Karpas-422 (cell line): Measurements from ENCODE around the gene NEK5. TPM values are rescaled to one million over a fixed set of nuclear protein-coding genes. Genes with fewer than 3 reads are reported as not detected.

Experiments used
- DNase-seq: peaks from one replicate; pipeline ENCODE4 v3.0.0-alpha.2; 2015
- H2AFZ ChIP-seq: fragments of 200-600 bp; sonication (generic); 2 replicates; pipeline ENCODE4 v1.6.1; 2014; ENCODE audit warnings: antibody characterized with exemption, low read length, mixed read lengths
- H3K27ac ChIP-seq: fragments of 200-600 bp; sonication (generic); 2 replicates; pipeline ENCODE4 v1.5.1; 2014; ENCODE audit warnings: mild to moderate bottlenecking, low read length, moderate library complexity
- H3K27me3 ChIP-seq: fragments of 200-600 bp; sonication (generic); 2 replicates; pipeline ENCODE4 v1.6.1; 2014; ENCODE audit warnings: low read length, mixed read lengths
- H3K36me3 ChIP-seq: fragments of 200-600 bp; sonication (generic); 2 replicates; pipeline ENCODE4 v1.6.1; 2014; ENCODE audit warnings: low read length, mixed read lengths; ENCODE audit not compliant: insufficient read depth
- H3K4me1 ChIP-seq: fragments of 200-600 bp; sonication (generic); 2 replicates; pipeline ENCODE4 v1.6.1; 2014; ENCODE audit warnings: mild to moderate bottlenecking, low read length, mixed read lengths
- H3K4me2 ChIP-seq: fragments of 200-600 bp; sonication (generic); 2 replicates; pipeline ENCODE4 v1.6.1; 2014; ENCODE audit warnings: low read length, low read depth, mild to moderate bottlenecking; ENCODE audit not compliant: poor library complexity, severe bottlenecking
- H3K4me3 ChIP-seq: fragments of 200-600 bp; sonication (generic); 2 replicates; pipeline ENCODE4 v1.5.1; 2014; ENCODE audit warnings: mild to moderate bottlenecking, antibody characterized with exemption, low read length, mixed read lengths
- H3K79me2 ChIP-seq: fragments of 200-600 bp; sonication (generic); 2 replicates; pipeline ENCODE4 v1.6.1; 2014; ENCODE audit warnings: mild to moderate bottlenecking, low read length, mixed read lengths
- H3K9ac ChIP-seq: fragments of 200-600 bp; sonication (generic); 2 replicates; pipeline ENCODE4 v1.6.0; 2014; ENCODE audit warnings: low read length
- H3K9me2 ChIP-seq: fragments of 200-600 bp; sonication (generic), shearing (Covaris generic); replicated peaks from 2 replicates; pipeline ENCODE4 v1.6.0; 2014; ENCODE audit warnings: mild to moderate bottlenecking, low read length, moderate library complexity; ENCODE audit not compliant: insufficient read depth
- H3K9me3 ChIP-seq: fragments of 300-700, 200-600 bp; sonication (generic); 2 replicates; pipeline ENCODE4 v1.6.1; 2014; ENCODE audit warnings: low read length, mixed read lengths
- H4K20me1 ChIP-seq: fragments of 200-600 bp; sonication (generic); 2 replicates; pipeline ENCODE4 v1.6.1; 2014; ENCODE audit warnings: mild to moderate bottlenecking, antibody characterized with exemption, low read length, low read depth; ENCODE audit not compliant: insufficient read depth
- total RNA-seq: library from RNA; depleted of rRNA; stranded (reverse); fragments of >200 nt; shearing (Covaris generic); gene quantifications from 2 replicates; pipeline ENCODE4 v1.2.3, GENCODE V29; 2014; ENCODE audit warnings: low replicate concordance

The NEK5 gene
- total RNA-seq, 1 experiment from 2014 or later, result not detected

DNA sequence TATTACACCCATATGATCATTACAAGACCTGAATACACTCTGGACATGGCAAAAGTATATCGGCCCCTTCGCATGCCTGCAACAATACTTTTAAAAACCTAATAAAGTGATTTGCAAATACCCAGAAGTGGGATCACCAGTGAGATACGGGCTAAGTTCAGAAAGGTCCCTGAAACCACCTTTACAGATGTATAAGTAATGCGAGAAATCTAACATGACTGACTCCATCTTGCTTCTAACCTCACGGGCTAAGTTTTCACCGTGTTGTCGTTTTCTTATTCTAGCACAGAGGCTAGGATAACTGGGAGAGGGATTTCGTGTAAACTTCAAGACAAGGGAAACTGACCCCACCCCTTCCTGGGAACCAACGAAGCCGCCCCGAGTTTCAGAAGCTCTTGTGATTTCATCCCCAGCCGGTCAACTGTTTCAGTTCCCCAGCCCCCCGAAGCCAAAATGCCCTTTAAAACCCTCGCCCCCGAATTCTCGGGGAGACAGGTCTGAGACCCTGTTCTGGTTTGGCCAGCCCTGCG lies 29.8 kb upstream of the NEK5 start:
- Histone ChIP-seq H3K4me3 (peak overlapping the region; percentile 78), H3K9me3 (no peaks in the 10 kb centered on the region), H3K27ac (peak overlapping the region; percentile 26; the same call in 1 of the 2 replicates), H4K20me1 (no peaks in the 10 kb centered on the region), H3K9ac (peak overlapping the region; percentile 80), H3K9me2 (no peaks in the 10 kb centered on the region), H3K36me3 (no peaks in the 10 kb centered on the region), H3K79me2 (peaks cover 16% of the 10 kb centered on the region; the same call in 1 of the 2 replicates), H3K4me2 (peak overlapping the region; percentile 66), H3K27me3 (no peaks in the 10 kb centered on the region), H3K4me1 (peaks cover 20% of the 10 kb centered on the region), H2AFZ (peak overlapping the region; percentile 87)
- DNase-seq, result no peak

DNA sequence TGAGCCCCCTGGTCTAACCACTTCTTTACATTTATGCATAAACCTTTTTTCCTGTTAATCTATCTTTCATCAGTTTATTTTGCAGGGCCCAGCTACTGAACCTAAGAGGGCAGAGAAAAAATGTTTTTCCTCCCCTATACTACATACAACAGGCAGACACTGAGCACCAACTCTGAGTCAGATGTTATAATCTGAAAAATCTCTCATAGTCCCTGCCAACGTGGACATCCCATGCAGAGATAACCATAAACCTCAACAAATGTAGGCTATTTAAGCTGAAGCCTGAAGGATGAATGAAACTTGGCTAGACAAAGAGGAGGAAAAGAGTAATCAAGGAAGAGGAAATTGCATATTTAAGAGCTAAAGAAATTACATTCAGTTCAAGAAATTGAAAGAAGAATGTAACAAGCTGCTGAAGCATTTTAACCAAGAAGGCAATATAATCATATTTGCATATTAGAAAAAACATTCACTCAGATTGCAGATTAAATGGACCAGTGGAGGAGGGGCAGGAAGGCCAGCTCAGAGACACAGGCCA lies 27.9 kb upstream of the NEK5 start:
- Histone ChIP-seq H2AFZ (no peak overlapping the region), H3K27me3 (no peaks in the 10 kb centered on the region), H3K4me2 (no peak overlapping the region), H3K4me3 (no peak overlapping the region), H3K36me3 (no peaks in the 10 kb centered on the region; the same call in 1 of the 2 replicates), H4K20me1 (no peaks in the 10 kb centered on the region), H3K27ac (no peak overlapping the region), H3K4me1 (peaks cover 20% of the 10 kb centered on the region), H3K9me2 (no peaks in the 10 kb centered on the region), H3K79me2 (peaks cover 16% of the 10 kb centered on the region; the same call in 1 of the 2 replicates), H3K9me3 (no peaks in the 10 kb centered on the region), H3K9ac (no peak overlapping the region)
- no peak for DNase-seq

- Histone ChIP-seq H3K9me2 (no peaks in the 10 kb centered on the region), H3K9ac (no peak overlapping the region)
- no peak for DNase-seq
Observed at GRCh38 chr13:52155177-52155576, 26.3 kb upstream of the NEK5 start.

GRCh38 chr13:52147225-52147624 lies 18.4 kb upstream of the NEK5 start:
- no peaks in the 10 kb centered on the region for H4K20me1 ChIP-seq
- H3K27ac ChIP-seq, result no peak overlapping the region
- peaks cover 21% of the 10 kb centered on the region for H3K36me3 ChIP-seq
- no peak overlapping the region for H3K4me3 ChIP-seq
- H3K27me3 ChIP-seq, result no peaks in the 10 kb centered on the region
- no peak overlapping the region for H3K4me2 ChIP-seq
- H3K9ac ChIP-seq, result no peak overlapping the region
- H3K9me3 ChIP-seq, result 0 out of 2 replicates have a peak, but pooled peaks cover 4% of the 10 kb centered on the region
- no peak for DNase-seq
- no peaks in the 10 kb centered on the region for H3K79me2 ChIP-seq
- H3K9me2 ChIP-seq, result no peaks in the 10 kb centered on the region
- H2AFZ ChIP-seq, result no peak overlapping the region
- H3K4me1 ChIP-seq, result no peaks in the 10 kb centered on the region

More at GRCh38 chr13:52155177-52155576, 26.3 kb upstream of the NEK5 start:
- Histone ChIP-seq H2AFZ (no peak overlapping the region), H3K4me3 (no peak overlapping the region), H3K36me3 (peaks cover 5% of the 10 kb centered on the region; the same call in 1 of the 2 replicates), H3K4me1 (peaks cover 20% of the 10 kb centered on the region), H3K27me3 (no peaks in the 10 kb centered on the region), H3K9me3 (no peaks in the 10 kb centered on the region), H3K27ac (no peak overlapping the region), H3K79me2 (peaks cover 16% of the 10 kb centered on the region; the same call in 1 of the 2 replicates), H3K4me2 (no peak overlapping the region), H4K20me1 (no peaks in the 10 kb centered on the region)

GRCh38 chr13:52141299-52141698 lies 12.4 kb upstream of the NEK5 start:
- Histone ChIP-seq H3K36me3 (peaks cover 5% of the 10 kb centered on the region; the same call in 1 of the 2 replicates), H3K4me2 (no peak overlapping the region), H3K4me3 (no peak overlapping the region), H3K27ac (no peak overlapping the region), H3K9me3 (no peaks in the 10 kb centered on the region), H3K79me2 (no peaks in the 10 kb centered on the region), H4K20me1 (no peaks in the 10 kb centered on the region), H3K4me1 (no peaks in the 10 kb centered on the region), H3K27me3 (no peaks in the 10 kb centered on the region), H3K9ac (no peak overlapping the region), H2AFZ (no peak overlapping the region), H3K9me2 (no peaks in the 10 kb centered on the region)
- no peak for DNase-seq

DNA sequence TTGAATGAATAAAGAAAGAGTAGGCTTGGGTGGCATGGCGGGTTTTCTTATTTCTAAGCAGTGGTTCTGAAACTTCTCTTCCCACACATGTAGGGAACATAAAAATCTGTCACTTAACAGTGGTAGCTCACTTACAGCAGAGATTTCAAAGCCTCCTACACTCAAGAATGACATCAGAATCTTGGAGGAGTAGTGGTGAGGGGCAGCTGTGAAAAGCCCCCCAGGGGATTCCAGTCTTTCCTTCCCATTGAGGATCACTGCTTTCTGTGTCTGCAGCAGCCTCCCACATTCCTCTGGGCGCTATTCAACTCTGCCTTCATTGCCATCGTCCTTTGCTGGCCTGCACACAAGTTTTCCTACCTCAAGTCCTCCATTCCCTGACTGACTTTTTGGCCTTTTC lies 8.6 kb upstream of the NEK5 start:
- Histone ChIP-seq H3K9ac (no peak overlapping the region), H2AFZ (no peak overlapping the region), H3K9me3 (no peaks in the 10 kb centered on the region), H3K9me2 (no peaks in the 10 kb centered on the region), H3K27ac (no peak overlapping the region), H4K20me1 (no peaks in the 10 kb centered on the region), H3K79me2 (no peaks in the 10 kb centered on the region), H3K36me3 (no peaks in the 10 kb centered on the region; the same call in 1 of the 2 replicates), H3K4me3 (no peak overlapping the region), H3K27me3 (no peaks in the 10 kb centered on the region), H3K4me1 (peaks cover 5% of the 10 kb centered on the region), H3K4me2 (no peak overlapping the region)
- no peak for DNase-seq

DNA sequence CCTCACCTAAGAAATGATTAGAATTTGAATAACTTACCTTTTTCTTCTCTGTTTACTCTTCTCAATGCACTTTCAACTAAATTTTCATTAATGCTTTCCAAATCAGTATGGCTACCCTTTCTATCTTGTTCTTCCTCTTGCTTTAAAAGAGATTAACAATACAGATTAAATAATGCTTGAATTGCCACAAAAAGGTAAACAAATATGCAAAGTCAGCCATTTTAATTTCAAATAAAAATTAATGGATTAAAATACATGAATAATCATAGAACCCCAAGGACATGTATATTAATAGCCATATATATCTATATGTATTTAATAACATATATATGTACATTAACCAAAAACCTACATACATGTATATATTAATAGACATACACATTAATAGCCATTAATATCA lies 7.9 kb upstream of the NEK5 start:
- Histone ChIP-seq H3K79me2 (no peaks in the 10 kb centered on the region), H4K20me1 (no peaks in the 10 kb centered on the region), H3K9me2 (no peaks in the 10 kb centered on the region), H3K36me3 (no peaks in the 10 kb centered on the region; the same call in 1 of the 2 replicates), H3K27ac (no peak overlapping the region), H3K9me3 (no peaks in the 10 kb centered on the region), H3K27me3 (no peaks in the 10 kb centered on the region), H3K4me1 (peaks cover 5% of the 10 kb centered on the region), H3K4me2 (no peak overlapping the region), H3K9ac (no peak overlapping the region), H2AFZ (no peak overlapping the region), H3K4me3 (no peak overlapping the region)
- no peak for DNase-seq

DNA sequence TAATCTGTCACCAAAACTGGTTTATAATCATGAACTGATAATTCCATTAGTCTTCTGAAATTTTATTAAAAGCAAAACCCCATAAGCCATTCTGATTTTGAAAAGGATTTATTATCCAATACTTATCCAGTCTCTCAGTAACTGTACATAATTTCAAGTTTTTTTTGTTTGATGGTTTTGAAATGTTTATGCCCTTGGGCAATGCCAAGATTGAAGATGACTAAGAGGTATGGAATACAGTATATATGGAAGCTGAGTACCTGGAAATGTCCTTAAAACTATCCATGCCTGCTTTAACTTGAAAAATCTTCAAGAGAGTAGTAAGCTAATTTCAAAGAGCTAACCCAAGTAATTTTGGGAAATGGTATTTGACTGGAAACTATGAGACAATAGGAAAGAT lies 1.8 kb upstream of the NEK5 start:
- Histone ChIP-seq H3K4me1 (peaks cover 13% of the 10 kb centered on the region), H3K79me2 (no peaks in the 10 kb centered on the region), H2AFZ (no peak overlapping the region), H3K9me2 (no peaks in the 10 kb centered on the region), H3K9me3 (no peaks in the 10 kb centered on the region), H4K20me1 (no peaks in the 10 kb centered on the region), H3K36me3 (no peaks in the 10 kb centered on the region), H3K27ac (no peak overlapping the region), H3K4me2 (no peak overlapping the region), H3K9ac (no peak overlapping the region), H3K27me3 (no peaks in the 10 kb centered on the region), H3K4me3 (no peak overlapping the region)
- DNase-seq, result no peak
